ENCODE measurements around the gene NBL1.

Gene NBL1

GRCh38 chr1:19639999-19640362 is 4.1 kb upstream of the NBL1 start:
- FAIRE-seq, result no peak
- no peak for DNase-seq (ENCODE audit: insufficient read length)
- TF ChIP-seq POLR2AphosphoS5 (IDR thresholded peaks at IDR 0.05; ENCODE audit: low read depth, low read length), result no peak
- no peak for TF ChIP-seq POLR2A (IDR thresholded peaks at IDR 0.05; ENCODE audit: low read depth, low read length)
- no peak for TF ChIP-seq TAF1 (IDR thresholded peaks at IDR 0.05; ENCODE audit: borderline replicate concordance, low read depth, low read length)

DNA sequence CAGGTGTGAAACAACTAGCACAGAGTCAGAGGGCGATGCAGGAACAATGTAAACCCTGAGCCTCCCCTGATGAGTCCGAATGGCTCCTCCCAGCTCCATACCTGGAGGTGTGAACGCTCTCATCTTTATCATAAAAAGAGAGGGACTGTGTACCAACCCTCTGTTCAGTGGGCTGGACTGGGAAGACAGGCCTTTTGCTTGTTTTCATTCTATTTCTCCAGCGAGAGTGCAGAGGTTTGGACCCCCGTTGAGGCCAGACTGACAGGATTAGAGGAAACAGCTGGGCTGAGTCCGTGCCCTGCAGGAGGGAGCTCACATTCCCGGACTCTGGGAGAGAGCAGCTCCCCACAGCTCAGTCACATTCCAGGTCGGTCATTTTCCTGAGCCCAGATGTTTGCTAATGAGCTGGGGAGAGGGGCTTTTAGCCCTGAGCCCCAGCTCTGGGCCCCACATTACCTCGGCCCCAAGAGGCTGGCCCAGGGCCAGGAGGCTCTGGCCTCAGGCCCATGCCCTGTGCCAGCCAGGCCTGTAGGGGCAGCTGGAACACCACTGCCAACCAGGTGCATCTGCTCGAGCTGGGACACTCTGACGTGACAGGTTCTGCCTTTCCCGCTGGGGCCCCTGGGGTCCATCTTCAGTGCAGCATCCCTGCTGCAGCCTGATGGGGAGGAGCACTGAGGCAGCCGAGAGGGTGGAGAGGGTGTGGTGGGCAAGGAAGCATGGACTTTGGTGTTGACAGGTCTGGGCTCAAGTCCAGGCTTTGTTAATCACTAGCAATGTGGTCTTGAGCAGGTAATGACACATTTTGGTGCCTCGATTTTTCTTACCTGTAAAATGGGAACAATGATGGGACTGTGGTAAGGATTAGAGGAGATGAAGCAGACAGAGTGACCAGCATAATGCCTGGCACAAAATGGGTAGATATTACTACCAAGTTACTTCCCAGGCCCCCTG is 3.5 kb upstream of the NBL1 start:
- TF ChIP-seq POLR2AphosphoS5 (IDR thresholded peaks at IDR 0.05; ENCODE audit: low read depth, low read length), result no peak
- TF ChIP-seq POLR2A (IDR thresholded peaks at IDR 0.05; ENCODE audit: low read depth, low read length), result no peak
- TF ChIP-seq TAF1 (IDR thresholded peaks at IDR 0.05; ENCODE audit: borderline replicate concordance, low read depth, low read length), result no peak
- FAIRE-seq (no peak), DNase-seq (ENCODE audit: insufficient read length) (no peak)

DNA sequence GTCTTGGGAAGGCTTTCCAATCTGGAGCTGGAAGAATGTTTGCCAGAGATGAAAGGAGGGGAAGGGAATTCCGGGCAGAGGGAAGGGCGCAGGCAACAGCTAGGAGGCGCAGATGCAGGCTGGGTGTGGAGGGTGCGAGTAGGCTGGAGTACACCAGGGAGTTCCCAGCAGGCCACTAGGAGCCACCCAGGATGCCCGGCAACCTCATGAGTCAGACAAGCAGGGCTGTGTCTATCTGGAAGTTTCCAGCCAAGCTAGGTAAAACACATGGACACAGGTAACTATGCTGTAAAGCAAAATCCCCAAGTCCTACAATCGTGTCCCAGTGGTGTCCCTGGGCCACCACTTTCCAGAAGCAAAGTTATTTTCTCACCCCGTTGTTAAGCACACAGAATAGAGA is 990 bp upstream of the NBL1 start:
- TF ChIP-seq POLR2AphosphoS5 (IDR thresholded peaks at IDR 0.05; ENCODE audit: low read depth, low read length), result no peak
- TF ChIP-seq POLR2A (IDR thresholded peaks at IDR 0.05; ENCODE audit: low read depth, low read length), result no peak
- no peak for TF ChIP-seq TAF1 (IDR thresholded peaks at IDR 0.05; ENCODE audit: borderline replicate concordance, low read depth, low read length)
- no peak for FAIRE-seq
- DNase-seq (ENCODE audit: insufficient read length), result no peak

DNA sequence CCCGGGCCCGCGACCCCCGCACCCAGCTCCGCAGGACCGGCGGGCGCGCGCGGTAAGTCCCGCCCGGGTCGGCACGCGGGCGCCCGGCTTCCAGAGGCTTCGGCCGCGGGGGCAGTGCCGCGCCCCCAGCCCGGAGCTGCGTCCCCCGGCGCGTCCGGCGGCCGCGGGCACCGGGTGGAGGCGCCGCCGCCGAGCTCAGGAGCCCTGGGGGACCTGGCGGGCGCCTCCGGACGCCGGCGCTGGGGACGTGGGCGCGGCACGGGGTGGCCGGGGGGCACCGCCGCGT is 227 bp downstream of the NBL1 start:
- no peak for FAIRE-seq
- TF ChIP-seq POLR2A (IDR thresholded peaks at IDR 0.05; ENCODE audit: low read depth, low read length) (no peak), POLR2AphosphoS5 (IDR thresholded peaks at IDR 0.05; ENCODE audit: low read depth, low read length) (no peak), TAF1 (IDR thresholded peaks at IDR 0.05; ENCODE audit: borderline replicate concordance, low read depth, low read length) (no peak)
- DNase-seq (ENCODE audit: insufficient read length), result peak; percentile 52

DNA sequence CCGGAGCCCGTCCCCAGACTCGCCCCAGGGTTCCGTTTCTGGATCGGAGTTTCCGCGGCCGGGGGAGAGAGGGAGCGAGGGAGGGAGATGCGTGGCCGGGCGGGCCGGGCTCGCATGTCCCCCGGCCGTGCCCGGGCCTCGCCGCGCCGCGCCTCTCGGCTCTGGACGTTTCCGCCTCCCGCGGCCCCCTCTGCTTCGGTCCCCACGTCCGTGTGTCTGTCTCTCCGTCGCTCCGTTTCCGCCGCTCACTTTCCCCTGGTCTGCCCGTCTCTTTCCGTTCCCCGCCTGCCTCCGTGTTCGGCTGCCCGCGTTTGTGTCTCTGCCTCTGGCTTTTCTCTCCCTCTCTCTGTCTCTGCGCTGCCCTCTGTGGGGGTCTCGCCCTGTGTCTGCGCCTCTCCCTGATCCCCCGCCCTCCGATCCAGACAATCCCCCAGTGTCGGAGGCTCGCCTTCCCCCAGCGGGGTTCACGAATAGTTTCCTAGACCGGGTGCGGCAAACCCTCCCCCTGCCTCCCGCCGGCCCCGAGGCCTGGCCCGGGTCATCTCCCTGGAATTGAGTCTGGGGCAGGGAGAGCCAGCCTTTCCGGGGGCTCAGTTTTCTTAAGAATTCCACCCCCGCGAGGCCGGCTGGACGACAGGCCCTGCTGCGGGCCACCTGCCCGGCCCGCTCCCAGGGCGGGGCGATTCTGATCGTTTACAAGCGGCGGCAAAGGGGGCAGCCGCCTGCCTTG is 735 bp downstream of the NBL1 start:
- DNase-seq (ENCODE audit: insufficient read length) (peak; percentile 67), FAIRE-seq (no peak)
- no peak for TF ChIP-seq POLR2AphosphoS5 (IDR thresholded peaks at IDR 0.05; ENCODE audit: low read depth, low read length)
- no peak for TF ChIP-seq POLR2A (IDR thresholded peaks at IDR 0.05; ENCODE audit: low read depth, low read length)
- TF ChIP-seq TAF1 (IDR thresholded peaks at IDR 0.05; ENCODE audit: borderline replicate concordance, low read depth, low read length), result no peak

DNA sequence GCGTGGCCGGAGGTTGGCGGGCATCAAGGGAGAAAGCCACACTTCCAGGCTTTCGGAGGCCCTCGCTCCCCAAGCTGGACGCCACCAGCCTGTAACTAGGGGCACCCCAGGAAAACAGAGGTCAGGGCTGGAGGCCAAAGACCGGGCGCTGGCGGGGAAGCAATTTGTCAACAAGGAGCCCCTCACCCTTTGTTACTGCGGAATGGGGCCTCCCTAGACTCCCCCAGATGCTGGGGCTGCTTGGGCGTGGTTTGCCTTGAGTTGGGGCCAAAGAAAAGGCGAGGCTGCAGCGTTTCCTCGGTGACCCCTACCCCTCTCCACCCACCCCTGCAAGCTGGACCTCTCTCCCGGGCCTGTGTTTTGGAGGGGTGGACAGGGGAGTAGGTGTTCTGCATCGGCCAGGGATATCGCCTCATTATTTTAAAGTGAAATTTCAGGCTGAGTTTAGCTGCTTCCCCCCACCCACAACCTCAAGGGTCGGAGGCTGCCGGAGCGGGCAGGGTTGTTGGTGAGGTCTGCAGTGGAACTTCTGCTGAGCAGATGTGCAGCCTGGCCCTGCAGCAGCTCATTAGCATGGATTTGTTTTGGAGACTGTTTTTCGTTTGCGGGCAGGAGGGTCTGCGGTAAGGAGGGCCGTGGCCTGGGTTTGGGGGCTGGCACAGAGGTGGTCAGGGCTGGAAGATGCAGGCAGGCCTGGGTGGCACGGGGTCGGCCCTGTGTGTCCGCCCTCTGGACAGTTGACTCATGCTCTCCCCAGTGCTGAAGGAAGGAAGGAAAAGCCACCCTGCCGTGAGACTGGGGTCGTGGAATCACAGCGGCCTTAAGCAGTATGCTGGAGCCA is 1.5 kb downstream of the NBL1 start:
- no peak for TF ChIP-seq TAF1 (IDR thresholded peaks at IDR 0.05; ENCODE audit: borderline replicate concordance, low read depth, low read length)
- FAIRE-seq, result no peak
- no peak for DNase-seq (ENCODE audit: insufficient read length)

- no peak for FAIRE-seq
- no peak for DNase-seq (ENCODE audit: insufficient read length)
- TF ChIP-seq POLR2AphosphoS5 (IDR thresholded peaks at IDR 0.05; ENCODE audit: low read depth, low read length), result no peak
Observed at GRCh38 chr1:19646377-19647319, 2.5 kb downstream of the NBL1 start.

GRCh38 chr1:19647643-19648042 is 3.5 kb downstream of the NBL1 start:
- DNase-seq (ENCODE audit: insufficient read length) (no peak), FAIRE-seq (no peak)

GRCh38 chr1:19648239-19648638 is 4.1 kb downstream of the NBL1 start:
- DNase-seq (ENCODE audit: insufficient read length), result no peak
- no peak for TF ChIP-seq POLR2AphosphoS5 (IDR thresholded peaks at IDR 0.05; ENCODE audit: low read depth, low read length)
- TF ChIP-seq POLR2A (IDR thresholded peaks at IDR 0.05; ENCODE audit: low read depth, low read length), result no peak
- TF ChIP-seq TAF1 (IDR thresholded peaks at IDR 0.05; ENCODE audit: borderline replicate concordance, low read depth, low read length), result no peak
- no peak for FAIRE-seq

More at GRCh38 chr1:19647643-19648042, 3.5 kb downstream of the NBL1 start:
- TF ChIP-seq TAF1 (IDR thresholded peaks at IDR 0.05; ENCODE audit: borderline replicate concordance, low read depth, low read length) (no peak), POLR2A (IDR thresholded peaks at IDR 0.05; ENCODE audit: low read depth, low read length) (no peak), POLR2AphosphoS5 (IDR thresholded peaks at IDR 0.05; ENCODE audit: low read depth, low read length) (no peak)

- FAIRE-seq (no peak), DNase-seq (ENCODE audit: insufficient read length) (no peak)
Observed at GRCh38 chr1:19648689-19649088, 4.6 kb downstream of the NBL1 start.

More at GRCh38 chr1:19648689-19649088, 4.6 kb downstream of the NBL1 start:
- TF ChIP-seq POLR2AphosphoS5 (IDR thresholded peaks at IDR 0.05; ENCODE audit: low read depth, low read length), result no peak
- TF ChIP-seq TAF1 (IDR thresholded peaks at IDR 0.05; ENCODE audit: borderline replicate concordance, low read depth, low read length), result no peak
- TF ChIP-seq POLR2A (IDR thresholded peaks at IDR 0.05; ENCODE audit: low read depth, low read length), result no peak
